HG03097 (cell line): ENCODE measurements around the gene SLC35G1.
A peak's percentile ranks its signal among the peaks of the same experiment; 100 is the strongest.

Experiments
- ATAC-seq: cut with Tn5 transposase; IDR thresholded peaks from one replicate; pipeline ENCODE4 v1.9.1; 2021; ENCODE audit not compliant: unreplicated experiment, low FRiP score

The SLC35G1 gene

GRCh38 chr10:93893646-93894515 is at the start of gene SLC35G1:
SLC35G1 (plus strand) TSS chr10:93893978; CDS start chr10:93894034, 56 bp downstream.
- ATAC-seq = peak; percentile 91

- ATAC-seq = no peak
Observed at GRCh38 chr10:93844979-93845626, 48.7 kb upstream of the SLC35G1 start.

GRCh38 chr10:93849593-93849992 is 44.2 kb upstream of the SLC35G1 start:
- ATAC-seq = no peak

GRCh38 chr10:93850031-93851015 is 43.5 kb upstream of the SLC35G1 start:
- no peak for ATAC-seq

- no peak for ATAC-seq
Observed at GRCh38 chr10:93851169-93851568, 42.6 kb upstream of the SLC35G1 start.

GRCh38 chr10:93852476-93853095 is 41.2 kb upstream of the SLC35G1 start:
- no peak for ATAC-seq

GRCh38 chr10:93854975-93855374 is 38.8 kb upstream of the SLC35G1 start:
- no peak for ATAC-seq

- ATAC-seq = no peak
Observed at GRCh38 chr10:93856349-93857145, 37.2 kb upstream of the SLC35G1 start.

- ATAC-seq = no peak
Observed at GRCh38 chr10:93859049-93859655, 34.6 kb upstream of the SLC35G1 start.

GRCh38 chr10:93861825-93862224 is 32.0 kb upstream of the SLC35G1 start:
- no peak for ATAC-seq

GRCh38 chr10:93865794-93866425 is 27.9 kb upstream of the SLC35G1 start:
- ATAC-seq = no peak

- ATAC-seq = no peak
Observed at GRCh38 chr10:93867525-93867924, 26.3 kb upstream of the SLC35G1 start.

- ATAC-seq = no peak
Observed at GRCh38 chr10:93871671-93872204, 22.0 kb upstream of the SLC35G1 start.

- ATAC-seq = no peak
Observed at GRCh38 chr10:93872375-93873158, 21.2 kb upstream of the SLC35G1 start.

- ATAC-seq = no peak
Observed at GRCh38 chr10:93873420-93874115, 20.2 kb upstream of the SLC35G1 start.

- ATAC-seq = no peak
Observed at GRCh38 chr10:93874309-93875031, 19.3 kb upstream of the SLC35G1 start.
